Measurements from ENCODE around the gene RPS6KB2. TPM values are rescaled to one million over a fixed set of nuclear protein-coding genes. Genes with fewer than 3 reads are reported as not detected.

The RPS6KB2 gene
- total RNA-seq, 1 experiment from 2014 or later = 54.1 TPM

DNA sequence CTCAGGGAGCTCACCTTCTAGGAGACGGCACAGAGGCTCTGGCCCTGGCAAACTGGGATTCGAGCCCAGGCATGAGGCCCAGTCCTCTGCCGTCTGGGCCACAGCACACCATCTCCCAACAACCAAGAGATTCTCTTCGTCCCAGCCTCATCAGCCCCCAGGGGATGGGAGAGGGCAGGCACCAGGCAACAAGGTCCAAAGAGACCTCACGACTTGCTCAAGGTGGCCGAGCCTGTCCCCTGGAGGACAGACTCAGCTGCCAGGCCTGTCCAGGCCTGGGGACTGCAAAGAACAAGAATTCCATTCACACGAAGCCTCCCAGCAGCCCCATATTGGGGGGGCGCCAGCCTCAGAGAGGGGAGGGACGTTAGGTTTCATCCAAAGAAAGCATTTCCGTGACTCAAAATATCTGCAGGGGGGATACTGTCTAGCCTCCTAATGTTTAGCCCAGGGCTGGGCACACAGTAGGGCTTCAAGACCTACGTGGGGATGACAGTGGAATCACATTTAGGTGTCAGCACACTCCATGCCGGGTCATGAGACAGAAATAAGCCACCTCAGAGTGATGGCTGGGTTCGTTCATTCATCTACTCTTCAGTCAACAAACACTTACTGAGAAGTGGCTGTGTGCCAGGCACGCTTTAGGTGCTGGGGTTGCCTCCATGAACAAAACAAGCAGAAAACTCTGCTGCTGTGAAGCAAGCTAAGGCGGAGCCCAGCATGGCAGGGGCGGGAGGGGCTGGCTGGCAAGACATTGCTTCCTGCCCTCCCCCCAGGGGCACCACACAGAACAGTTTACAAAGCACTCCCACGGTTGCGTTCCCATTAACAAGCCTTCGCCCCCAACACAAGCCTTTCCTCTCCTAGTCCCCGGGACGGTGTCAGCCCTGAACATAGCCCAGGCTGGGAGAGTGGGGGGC is 11.6 kb upstream of the RPS6KB2 start (continued):
- TF ChIP-seq, protein P1, sequence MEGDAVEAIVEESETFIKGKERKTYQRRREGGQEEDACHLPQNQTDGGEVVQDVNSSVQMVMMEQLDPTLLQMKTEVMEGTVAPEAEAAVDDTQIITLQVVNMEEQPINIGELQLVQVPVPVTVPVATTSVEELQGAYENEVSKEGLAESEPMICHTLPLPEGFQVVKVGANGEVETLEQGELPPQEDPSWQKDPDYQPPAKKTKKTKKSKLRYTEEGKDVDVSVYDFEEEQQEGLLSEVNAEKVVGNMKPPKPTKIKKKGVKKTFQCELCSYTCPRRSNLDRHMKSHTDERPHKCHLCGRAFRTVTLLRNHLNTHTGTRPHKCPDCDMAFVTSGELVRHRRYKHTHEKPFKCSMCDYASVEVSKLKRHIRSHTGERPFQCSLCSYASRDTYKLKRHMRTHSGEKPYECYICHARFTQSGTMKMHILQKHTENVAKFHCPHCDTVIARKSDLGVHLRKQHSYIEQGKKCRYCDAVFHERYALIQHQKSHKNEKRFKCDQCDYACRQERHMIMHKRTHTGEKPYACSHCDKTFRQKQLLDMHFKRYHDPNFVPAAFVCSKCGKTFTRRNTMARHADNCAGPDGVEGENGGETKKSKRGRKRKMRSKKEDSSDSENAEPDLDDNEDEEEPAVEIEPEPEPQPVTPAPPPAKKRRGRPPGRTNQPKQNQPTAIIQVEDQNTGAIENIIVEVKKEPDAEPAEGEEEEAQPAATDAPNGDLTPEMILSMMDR (IDR thresholded peaks at IDR 0.05 in 2 of 3, conservative IDR thresholded peaks at IDR 0.05 in 1 of 3; ENCODE audit: borderline replicate concordance in 1 of 3, insufficient read depth in 1 of 3, low read depth in 2 of 3, low read length in 2 of 3) = no peak

DNA sequence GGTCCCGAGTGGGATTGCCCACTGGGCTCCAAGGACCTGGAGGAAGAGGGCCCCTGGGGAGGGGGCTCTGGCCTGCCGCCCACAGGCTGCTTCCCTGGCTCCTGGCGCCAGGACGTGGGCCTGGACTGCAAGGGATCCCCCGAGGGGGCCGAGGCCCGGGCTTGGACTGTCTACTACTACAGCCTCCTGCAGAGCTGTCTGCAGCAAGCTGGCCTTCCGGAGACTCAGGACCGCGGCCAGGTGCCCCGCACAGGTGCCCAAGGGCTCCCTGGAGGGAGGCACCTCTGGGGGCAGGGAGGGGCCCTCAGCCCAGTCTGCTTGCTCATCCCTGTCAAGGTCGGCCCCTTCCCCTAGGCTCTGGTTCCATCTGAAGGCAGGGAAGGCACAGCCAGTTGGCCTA is 10.9 kb upstream of the RPS6KB2 start:
- Histone ChIP-seq H2AFZ (ENCODE audit: low read depth, low read length, poor library complexity, severe bottlenecking) (no peak overlapping the region), H3K9me2 (ENCODE audit: insufficient read depth) (no peaks in the 10 kb centered on the region), H4K20me1 (ENCODE audit: insufficient read depth) (no peaks in the 10 kb centered on the region), H3K27me3 (ENCODE audit: insufficient read depth, low read length) (no peaks in the 10 kb centered on the region), H3K27ac (ENCODE audit: low read depth, low read length) (no peak overlapping the region), H3K4me1 (ENCODE audit: control insufficient read depth in 1 of 2, insufficient read depth in 2 of 2, low read length in 2 of 2) (peaks cover 19 to 47% of the 10 kb centered on the region in 2 experiments; a peak in 3 of 4 replicates), H3K36me3 (ENCODE audit: control insufficient read depth in 1 of 2, insufficient read depth in 2 of 2, low read length in 2 of 2) (no peaks in the 10 kb centered on the region), H3K4me2 (ENCODE audit: low read length) (no peak overlapping the region), H3K79me2 (ENCODE audit: insufficient read depth, low read length) (no peaks in the 10 kb centered on the region), H3K9me3 (ENCODE audit: control insufficient read depth in 1 of 2, insufficient read depth in 1 of 2, low read depth in 1 of 2, low read length in 2 of 2) (no peaks in the 10 kb centered on the region), H3K9ac (ENCODE audit: low read length) (no peak overlapping the region), H3K4me3 (replicated peaks in 1 of 2; ENCODE audit: low read depth in 1 of 2, low read length in 2 of 2) (no peak overlapping the region)
- intact Hi-C loops (cut with micrococcal nuclease) = no loop called here
- ChIA-PET CTCF (interaction anchor here (1.8 kb wide), 1 partner anchor 16 kb away, joined by 8 read pairs; the partner anchor contains the start of gene PPP1CA), RAD21 (ENCODE audit: low non-redundant PET in 1 of 2, low total read pairs in 2 of 2, uncharacterized antibody in 2 of 2, unreplicated experiment in 2 of 2) (no interaction called here), POLR2A (no interaction called here)
- DNase-seq (ENCODE audit: low read depth, low spot score) (no peak), ATAC-seq (no peak)
- no TSS peak for BruUV-seq (replicated peaks)
- TF ChIP-seq POLR2AphosphoS5 (IDR thresholded peaks at IDR 0.05; ENCODE audit: low read depth, low read length) = no peak
- TF ChIP-seq JUND (IDR thresholded peaks at IDR 0.05) = no peak
- TF ChIP-seq ELF1 (IDR thresholded peaks at IDR 0.05; ENCODE audit: borderline replicate concordance, low read depth) = no peak
- TF ChIP-seq SP1 (IDR thresholded peaks at IDR 0.05; ENCODE audit: low read depth) = no peak
- TF ChIP-seq, protein P1 (IDR thresholded peaks at IDR 0.05 in 2 of 3, conservative IDR thresholded peaks at IDR 0.05 in 1 of 3; ENCODE audit: borderline replicate concordance in 1 of 3, insufficient read depth in 1 of 3, low read depth in 2 of 3, low read length in 2 of 3) = no peak
- TF ChIP-seq MAX (IDR thresholded peaks at IDR 0.05) = no peak
